Cardiac muscle cell (in vitro differentiated cells and primary cell): ENCODE measurements around the gene NAB2. TPM values are rescaled to one million over a fixed set of nuclear protein-coding genes. Genes with fewer than 3 reads are reported as not detected.

ENCODE experiments used
- DNase-seq, 2 donors: peaks; one replicate each; pipeline versions ENCODE4 v3.0.0 to v3.0.0-alpha.2; 2010 to 2017; ENCODE audit warnings: low read depth in 1 of 2, low spot score in 1 of 2
- H3K27ac ChIP-seq: fragments of 200-600 bp; sonication (generic); 2 replicates; pipeline ENCODE4 v1.5.1; 2016
- H3K27me3 ChIP-seq: fragments of 200-600 bp; sonication (generic); 2 replicates; pipeline ENCODE4 v1.6.0; 2016; ENCODE audit warnings: control low read depth
- H3K36me3 ChIP-seq: fragments of 200-600 bp; sonication (generic); 2 replicates; pipeline ENCODE4 v1.5.1; 2016; ENCODE audit warnings: control low read depth
- H3K4me1 ChIP-seq: fragments of 200-600 bp; sonication (generic); 2 replicates; pipeline ENCODE4 v1.8.1; 2017; ENCODE audit warnings: low read depth, mild to moderate bottlenecking, mixed run types
- H3K4me3 ChIP-seq: fragments of 200-600 bp; sonication (generic); 2 replicates; pipeline ENCODE4 v1.5.1; 2016; ENCODE audit warnings: mild to moderate bottlenecking
- H3K9me3 ChIP-seq: fragments of 200-600 bp; sonication (generic); 2 replicates; pipeline ENCODE4 v1.5.1; 2017; ENCODE audit warnings: low read depth, mild to moderate bottlenecking, control low read depth
- polyA plus RNA-seq: library from polyadenylated mRNA; unstranded; fragments of >200 nt; fragmentation: Nextera tagmentation; extraction: Ambion mirVana; gene quantifications from 2 replicates; pipeline ENCODE4 v1.2.1, GENCODE V29; 2016
- total RNA-seq: library from RNA; depleted of rRNA; stranded (reverse); fragments of >200 nt; gene quantifications from 2 replicates; pipeline ENCODE4 v1.2.3, GENCODE V29; 2016
- TF ChIP-seq, protein P1 (sequence below): IDR thresholded peaks from 2 replicates; pipeline ENCODE4 v1.5.1; 2012; ENCODE audit warnings: low read depth, mild to moderate bottlenecking, low read length

NAB2 gene
- total and polyA plus RNA-seq, 2 experiments from 2014 or later = 11.9 to 35.0 TPM

GRCh38 chr12:57097554-57097835 lies 8.6 kb downstream of the NAB2 start:
- Histone ChIP-seq H3K27me3 (no peaks in the 10 kb centered on the region), H3K36me3 (peaks cover 7% of the 10 kb centered on the region), H3K27ac (no peak overlapping the region), H3K9me3 (no peaks in the 10 kb centered on the region), H3K4me3 (no peak overlapping the region), H3K4me1 (peaks cover 7% of the 10 kb centered on the region)
- no peak for DNase-seq
- TF ChIP-seq, protein P1, sequence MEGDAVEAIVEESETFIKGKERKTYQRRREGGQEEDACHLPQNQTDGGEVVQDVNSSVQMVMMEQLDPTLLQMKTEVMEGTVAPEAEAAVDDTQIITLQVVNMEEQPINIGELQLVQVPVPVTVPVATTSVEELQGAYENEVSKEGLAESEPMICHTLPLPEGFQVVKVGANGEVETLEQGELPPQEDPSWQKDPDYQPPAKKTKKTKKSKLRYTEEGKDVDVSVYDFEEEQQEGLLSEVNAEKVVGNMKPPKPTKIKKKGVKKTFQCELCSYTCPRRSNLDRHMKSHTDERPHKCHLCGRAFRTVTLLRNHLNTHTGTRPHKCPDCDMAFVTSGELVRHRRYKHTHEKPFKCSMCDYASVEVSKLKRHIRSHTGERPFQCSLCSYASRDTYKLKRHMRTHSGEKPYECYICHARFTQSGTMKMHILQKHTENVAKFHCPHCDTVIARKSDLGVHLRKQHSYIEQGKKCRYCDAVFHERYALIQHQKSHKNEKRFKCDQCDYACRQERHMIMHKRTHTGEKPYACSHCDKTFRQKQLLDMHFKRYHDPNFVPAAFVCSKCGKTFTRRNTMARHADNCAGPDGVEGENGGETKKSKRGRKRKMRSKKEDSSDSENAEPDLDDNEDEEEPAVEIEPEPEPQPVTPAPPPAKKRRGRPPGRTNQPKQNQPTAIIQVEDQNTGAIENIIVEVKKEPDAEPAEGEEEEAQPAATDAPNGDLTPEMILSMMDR = no peak

DNA sequence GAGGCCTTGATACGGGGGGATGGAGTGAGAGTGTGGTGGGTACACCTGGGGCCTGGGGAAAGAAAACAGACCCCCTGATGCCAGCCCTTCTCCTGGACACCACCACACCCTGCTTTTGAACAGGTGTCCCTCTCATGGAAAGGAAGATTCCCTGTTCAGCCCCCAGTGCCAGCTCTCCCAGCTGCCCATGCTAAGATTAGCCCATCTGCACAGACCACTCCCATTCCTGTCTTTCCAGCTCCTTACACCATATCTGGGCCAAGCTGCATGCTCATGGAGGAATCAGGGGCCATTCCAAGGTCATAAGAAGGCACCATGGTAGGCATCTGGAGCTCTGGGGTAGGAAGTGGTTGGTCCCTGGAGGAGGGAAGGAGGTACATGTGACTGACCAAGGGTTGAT lies 9.6 kb downstream of the NAB2 start:
- Histone ChIP-seq H3K27ac (no peak overlapping the region), H3K4me3 (no peak overlapping the region), H3K4me1 (peaks cover 7% of the 10 kb centered on the region), H3K36me3 (peaks cover 7% of the 10 kb centered on the region), H3K9me3 (no peaks in the 10 kb centered on the region), H3K27me3 (no peaks in the 10 kb centered on the region)
- DNase-seq = no peak
- TF ChIP-seq, protein P1 = no peak

GRCh38 chr12:57099047-57099714 lies 10.3 kb downstream of the NAB2 start:
- DNase-seq = no peak
- Histone ChIP-seq H3K4me1 (peaks cover 5% of the 10 kb centered on the region), H3K27ac (no peak overlapping the region), H3K27me3 (no peaks in the 10 kb centered on the region), H3K36me3 (peaks cover 7% of the 10 kb centered on the region), H3K4me3 (no peak overlapping the region), H3K9me3 (no peaks in the 10 kb centered on the region)
- TF ChIP-seq, protein P1 = no peak

DNA sequence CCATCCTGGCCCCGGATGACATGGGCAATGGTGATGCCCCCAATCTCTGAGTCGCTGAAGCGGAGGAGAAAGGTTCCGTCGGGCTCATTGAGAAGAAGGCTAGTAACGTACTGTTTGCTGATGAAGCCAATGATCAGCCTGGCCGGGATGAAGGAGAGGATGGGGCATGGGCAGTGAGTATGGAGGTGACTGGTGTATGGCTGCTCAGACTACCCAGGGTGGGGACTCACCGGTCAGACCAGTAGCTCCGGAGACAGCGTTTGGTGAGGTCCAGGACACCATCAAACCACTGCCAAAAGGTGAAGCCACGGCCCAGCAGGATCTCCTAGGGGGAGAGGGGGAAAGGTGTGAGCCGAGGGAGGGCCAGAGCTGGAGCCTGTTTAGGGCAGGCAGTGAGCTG lies 10.9 kb downstream of the NAB2 start:
- peaks cover 5% of the 10 kb centered on the region for H3K4me1 ChIP-seq
- H3K9me3 ChIP-seq = no peaks in the 10 kb centered on the region
- H3K27me3 ChIP-seq = no peaks in the 10 kb centered on the region
- TF ChIP-seq, protein P1 = no peak
- H3K27ac ChIP-seq = no peak overlapping the region
- H3K4me3 ChIP-seq = no peak overlapping the region
- H3K36me3 ChIP-seq = peaks cover 4% of the 10 kb centered on the region
- DNase-seq = no peak

- TF ChIP-seq, protein P1 = no peak
- Histone ChIP-seq H3K4me3 (no peak overlapping the region), H3K4me1 (peaks cover 5% of the 10 kb centered on the region), H3K27me3 (no peaks in the 10 kb centered on the region), H3K36me3 (no peaks in the 10 kb centered on the region), H3K27ac (peak overlapping the region; percentile 57), H3K9me3 (no peaks in the 10 kb centered on the region)
- DNase-seq = no peak
Observed at GRCh38 chr12:57101892-57102695, 13.2 kb downstream of the NAB2 start.
